GM12878 (cell line): ENCODE data around the gene FAM170B. TPM values are rescaled to one million over a fixed set of nuclear protein-coding genes. Genes with fewer than 3 reads are reported as not detected.

Source experiments
- ATAC-seq: fragments of 200-7000 bp; cut with Tn5 transposase; 3 replicates; pipeline ENCODE4 v1.9.1; 2020; ENCODE audit warnings: mild to moderate bottlenecking, moderate library complexity
- BruUV-seq: library from RNA; stranded (reverse); fragments of 400-500 nt; replicated peaks from 2 replicates; lab custom pipeline; 2021; lab: Mats Ljungman, UMichigan
- CTCF ChIA-PET: fragments of 300-600 bp; sonication (Branson Sonifier 250); formaldehyde crosslinking; extraction: SDS; loops from one replicate; lab custom pipeline; 2021; ENCODE audit warnings: inconsistent platforms; lab: Yijun Ruan, JAX
- POLR2A ChIA-PET: fragments of 350-600 bp; formaldehyde crosslinking; extraction: SDS; loops from one replicate; lab custom pipeline; 2021; ENCODE audit warnings: inconsistent platforms; lab: Charles Lee
- RAD21 ChIA-PET: fragments of 300-600 bp; sonication (Branson Sonifier 250); formaldehyde crosslinking; loops from one replicate; lab custom pipeline; 2023; ENCODE audit warnings: antibody characterized with exemption; ENCODE audit not compliant: unreplicated experiment; lab: Charles Lee
- SMC1A ChIA-PET: fragments of 300-600 bp; sonication (Branson Sonifier 250); formaldehyde crosslinking; loops from one replicate; lab custom pipeline; 2023; ENCODE audit not compliant: unreplicated experiment, uncharacterized antibody; lab: Charles Lee
- DNase-seq: peaks from one replicate; pipeline ENCODE4 v3.0.0-alpha.2; 2011; ENCODE audit warnings: low read depth, low spot score
- FAIRE-seq: peaks from 3 replicates; lab custom pipeline; 2011; peaks lifted over from hg19 to GRCh38; lab: Jason Lieb, UNC
- H2AFZ ChIP-seq: 2 replicates; pipeline ENCODE4 v1.6.0; 2011; ENCODE audit warnings: low read depth, low read length, control low read depth; ENCODE audit not compliant: control insufficient read depth
- H3K27ac ChIP-seq: 2 replicates; pipeline ENCODE4 v1.5.1; 2011; ENCODE audit warnings: control low read depth; ENCODE audit not compliant: control insufficient read depth, insufficient read depth
- H3K27me3 ChIP-seq, 2 experiments: replicated peaks in 1 of 2; 2 replicates each; pipeline versions ENCODE4 v1.6.0 to v1.6.1; 2011; ENCODE audit warnings: low read length in 1 of 2; ENCODE audit not compliant: control insufficient read depth in 2 of 2, insufficient read depth in 2 of 2
- H3K36me3 ChIP-seq, 2 experiments: 2 replicates each; pipeline ENCODE4 v1.5.1; 2011; ENCODE audit warnings: low read length in 1 of 2; ENCODE audit not compliant: control insufficient read depth in 2 of 2, insufficient read depth in 2 of 2
- H3K4me1 ChIP-seq: 2 replicates; pipeline ENCODE4 v1.6.1; 2011; ENCODE audit warnings: mild to moderate bottlenecking, low read length, moderate library complexity, mixed read lengths; ENCODE audit not compliant: control insufficient read depth, insufficient read depth
- H3K4me2 ChIP-seq: 2 replicates; pipeline ENCODE4 v1.6.0; 2011; ENCODE audit warnings: control low read depth; ENCODE audit not compliant: control insufficient read depth, insufficient read depth
- H3K4me3 ChIP-seq: fragments of 200-600 bp; sonication (generic); 2 replicates; pipeline ENCODE4 v1.5.1; 2016
- H3K79me2 ChIP-seq: 2 replicates; pipeline ENCODE4 v1.6.0; 2011; ENCODE audit warnings: low read length; ENCODE audit not compliant: control insufficient read depth, insufficient read depth
- H3K9ac ChIP-seq: 2 replicates; pipeline ENCODE4 v1.8.0; 2011; ENCODE audit warnings: low read length, control low read depth, mixed read lengths; ENCODE audit not compliant: control insufficient read depth, insufficient read depth
- H3K9me3 ChIP-seq: replicated peaks from 3 replicates; pipeline ENCODE4 v1.5.1; 2011; ENCODE audit warnings: mild to moderate bottlenecking, low read length; ENCODE audit not compliant: control insufficient read depth, insufficient read depth
- H4K20me1 ChIP-seq: 2 replicates; pipeline ENCODE4 v1.6.0; 2011; ENCODE audit not compliant: control insufficient read depth, insufficient read depth
- CEBPB ChIP-seq, 2 experiments: fragments of 150-350 bp in 1 of 2; IDR thresholded peaks; 2 replicates each; pipeline ENCODE4 v1.6.1; 2012 to 2014; ENCODE audit warnings: low read depth in 2 of 2, low read length in 2 of 2, borderline replicate concordance in 1 of 2, inconsistent platforms in 1 of 2
- CTCF ChIP-seq, 3 experiments: IDR thresholded peaks in 2 of 3; conservative IDR thresholded peaks in 1 of 3; 2 replicates each; pipeline ENCODE4 v1.5.1; 2011; ENCODE audit warnings: low read depth in 3 of 3, low read length in 3 of 3, mild to moderate bottlenecking in 3 of 3, control low read depth in 2 of 3, moderate library complexity in 2 of 3, inconsistent platforms in 1 of 3, mixed read lengths in 1 of 3; ENCODE audit not compliant: control insufficient read depth in 2 of 3, insufficient read depth in 1 of 3; ENCODE audit errors: extremely low read depth in 1 of 3
- DPF2 ChIP-seq: fragments of 450-650 bp; IDR thresholded peaks from 2 replicates; pipeline ENCODE4 v1.6.1; 2017; ENCODE audit warnings: mild to moderate bottlenecking
- EED ChIP-seq: sonication (generic); IDR thresholded peaks from 2 replicates; pipeline ENCODE4 v1.6.1; 2016; ENCODE audit warnings: antibody characterized with exemption, low read depth
- ETV6 ChIP-seq, 2 experiments: fragments of 450-650 bp in 1 of 2; IDR thresholded peaks in 1 of 2; conservative IDR thresholded peaks in 1 of 2; 2 replicates each; pipeline ENCODE4 v1.6.1; 2014; ENCODE audit warnings: antibody characterized with exemption in 1 of 2, borderline replicate concordance in 1 of 2, low read depth in 1 of 2, mild to moderate bottlenecking in 1 of 2, moderate library complexity in 1 of 2
- FOXK2 ChIP-seq: fragments of 450-650 bp; IDR thresholded peaks from 2 replicates; pipeline ENCODE4 v1.6.1; 2017; ENCODE audit warnings: mild to moderate bottlenecking, moderate library complexity
- GATAD2B ChIP-seq: fragments of 450-650 bp; conservative IDR thresholded peaks from 2 replicates; pipeline ENCODE4 v1.6.1; 2017; ENCODE audit warnings: low read depth, mild to moderate bottlenecking, moderate library complexity
- HCFC1 ChIP-seq: fragments of 150-350 bp; IDR thresholded peaks from 2 replicates; pipeline ENCODE4 v1.6.1; 2014; ENCODE audit warnings: low read length
- MYB ChIP-seq: fragments of 150-350 bp; IDR thresholded peaks from 2 replicates; pipeline ENCODE4 v1.6.1; 2014; ENCODE audit warnings: mild to moderate bottlenecking, low read depth, low read length, borderline replicate concordance
- NBN ChIP-seq: fragments of 450-650 bp; IDR thresholded peaks from 2 replicates; pipeline ENCODE4 v1.6.1; 2016
- NFIC ChIP-seq: IDR thresholded peaks from 2 replicates; pipeline ENCODE4 v1.6.1; 2012; ENCODE audit warnings: low read depth, mild to moderate bottlenecking, inconsistent platforms, low read length, moderate library complexity
- NFXL1 ChIP-seq: fragments of 450-650 bp; IDR thresholded peaks from 2 replicates; pipeline ENCODE4 v1.6.1; 2017; ENCODE audit warnings: antibody characterized with exemption, mild to moderate bottlenecking, borderline replicate concordance
- NR2C2 ChIP-seq: IDR thresholded peaks from 2 replicates; pipeline ENCODE4 v1.6.1; 2011; ENCODE audit warnings: borderline replicate concordance, low read depth; ENCODE audit not compliant: control insufficient read depth, insufficient read length
- PAX5 ChIP-seq: IDR thresholded peaks from 2 replicates; pipeline ENCODE4 v1.6.1; 2011; ENCODE audit warnings: low read depth, low read length, borderline replicate concordance
- SMAD1 ChIP-seq: fragments of 450-650 bp; IDR thresholded peaks from 2 replicates; pipeline ENCODE4 v1.6.1; 2018; ENCODE audit warnings: mild to moderate bottlenecking, low read depth; ENCODE audit not compliant: partially characterized antibody
- SMARCA5 ChIP-seq: fragments of 450-650 bp; IDR thresholded peaks from 2 replicates; pipeline ENCODE4 v1.6.1; 2017; ENCODE audit warnings: mild to moderate bottlenecking
- ZBED1 ChIP-seq: IDR thresholded peaks from 2 replicates; pipeline ENCODE4 v1.6.1; 2016; ENCODE audit warnings: borderline replicate concordance
- ZBTB11 ChIP-seq: fragments of 450-650 bp; formaldehyde crosslinking; IDR thresholded peaks from 2 replicates; pipeline ENCODE4 v1.5.0; 2022; ENCODE audit warnings: mild to moderate bottlenecking, missing genetic modification characterization
- ZNF207 ChIP-seq: fragments of 450-650 bp; IDR thresholded peaks from 2 replicates; pipeline ENCODE4 v1.6.1; 2014; ENCODE audit warnings: antibody characterized with exemption, mild to moderate bottlenecking, borderline replicate concordance
- ZNF274 ChIP-seq: IDR thresholded peaks from one replicate; pipeline ENCODE4 v1.8.0; 2011; ENCODE audit not compliant: insufficient read length, insufficient read depth
- WGBS: methylation state at CpG from one replicate; pipeline ENCODE4 v1.1.6; 2016; ENCODE audit warnings: low lambda C conversion rate; ENCODE audit not compliant: insufficient replicate concordance, insufficient coverage; ENCODE audit errors: missing lambda C conversion rate; 5-methylcytosine and 5-hydroxymethylcytosine counted together
- in situ Hi-C: fragments of 300-500 bp; cut with MboI; formaldehyde crosslinking; loops from 9 replicates; pipeline ENCODE4 v1.14.3; 2018; ENCODE audit warnings: mixed read lengths
- intact Hi-C: fragments of 100-400 bp; cut with micrococcal nuclease; formaldehyde crosslinking; loops from one replicate; pipeline ENCODE4 v1.14.2; 2022; ENCODE audit not compliant: unreplicated experiment
- polyA plus RNA-seq, 11 experiments: library from polyadenylated mRNA; depleted of rRNA in 4 of 11; unstranded in 6 of 11; stranded (reverse) in 5 of 11; fragments of >200 nt; fragmentation: Nextera tagmentation in 4 of 11; fragmentation: Illumina TruSeq in 1 of 11; extraction: Ambion mirVana in 4 of 11; extraction: Trizol in 1 of 11; gene quantifications; 1 replicate in 1 of 11; 2 replicates in 10 of 11; pipeline versions ENCODE4 v1.2.1 to v1.2.3, GENCODE V29; 2011 to 2016; ENCODE audit warnings: inconsistent platforms in 2 of 11, missing spikeins in 2 of 11, low read depth in 1 of 11
- total RNA-seq, 4 experiments: library from RNA; depleted of rRNA in 3 of 4; stranded (reverse); fragments of >200 nt in 3 of 4; fragmentation: Illumina TruSeq in 1 of 4; extraction: Trizol in 1 of 4; gene quantifications; 2 replicates each; pipeline versions ENCODE4 v1.2.1 to v1.2.3, GENCODE V29; 2013 to 2021

Gene FAM170B
- total and polyA plus RNA-seq, 10 of the 15 experiments (the other 5 are each of a cell fraction or from before 2014, with no cell fraction given): not detected

- Histone ChIP-seq H3K9me3 (no peaks in the 10 kb centered on the region), H4K20me1 (no peaks in the 10 kb centered on the region), H2AFZ (no peak overlapping the region), H3K4me1 (no peaks in the 10 kb centered on the region), H3K79me2 (no peaks in the 10 kb centered on the region), H3K27ac (no peak overlapping the region), H3K9ac (no peak overlapping the region), H3K4me2 (no peak overlapping the region), H3K4me3 (no peak overlapping the region), H3K36me3 (no peaks in the 10 kb centered on the region), H3K27me3 (no peaks in the 10 kb centered on the region)
- ATAC-seq: no peak
- ChIA-PET CTCF (no interaction called here), RAD21 (no interaction called here), POLR2A (no interaction called here), SMC1A (no interaction called here)
- no TSS peak for BruUV-seq
- WGBS: 74% methylated on average over 7 of the region's 7 CpGs
- no peak for FAIRE-seq
- in situ Hi-C loops (no loop called here), intact Hi-C loops (no loop called here)
- TF ChIP-seq ETV6 (conservative IDR thresholded peaks at IDR 0.05 in 1 of 2, IDR thresholded peaks at IDR 0.05 in 1 of 2; ENCODE audit: borderline replicate concordance in 1 of 2, low read depth in 1 of 2): no peak
- TF ChIP-seq DPF2: no peak
- TF ChIP-seq HCFC1: no peak
- no peak for TF ChIP-seq EED
- TF ChIP-seq NR2C2: no peak
- TF ChIP-seq GATAD2B: no peak
- TF ChIP-seq NFXL1: no peak
- no peak for TF ChIP-seq ZNF274
- TF ChIP-seq NFIC: no peak
- no peak for TF ChIP-seq MYB
- no peak for TF ChIP-seq PAX5
- no peak for TF ChIP-seq SMARCA5
- TF ChIP-seq SMAD1: no peak
- no peak for TF ChIP-seq FOXK2
- TF ChIP-seq CEBPB (IDR thresholded peaks at IDR 0.05; ENCODE audit: borderline replicate concordance in 1 of 2, low read depth in 2 of 2, low read length in 2 of 2): no peak
- TF ChIP-seq NBN: no peak
- no peak for TF ChIP-seq ZBTB11 (CRISPR knock-in tag)
- no peak for TF ChIP-seq CTCF (IDR thresholded peaks at IDR 0.05 in 2 of 3, conservative IDR thresholded peaks at IDR 0.05 in 1 of 3; ENCODE audit: control insufficient read depth in 2 of 3, extremely low read depth in 1 of 3, insufficient read depth in 1 of 3, low read depth in 3 of 3, low read length in 3 of 3)
- no peak for TF ChIP-seq ZBED1
- TF ChIP-seq ZNF207: no peak
- no peak for DNase-seq
These were observed 27.4 kb downstream of the FAM170B start for GRCh38 chr10:49106451-49106850.
